ENCODE data around the gene TCERG1L.

GRCh38 chr10:131086094-131086493 is 225.4 kb downstream of the TCERG1L start:
- TF ChIP-seq GATA2 (IDR thresholded peaks at IDR 0.05; ENCODE audit: low read depth, low read length), result no peak
- no peak for TF ChIP-seq GATA3 (IDR thresholded peaks at IDR 0.05; ENCODE audit: low read depth, low read length)
